Tibial nerve (tissue), 4 donors: ENCODE measurements around the gene SPTA1. TPM values are rescaled to one million over a fixed set of nuclear protein-coding genes. Genes with fewer than 3 reads are reported as not detected.

ENCODE experiments used
- DNase-seq, 2 donors: peaks; one replicate each; pipeline ENCODE4 v3.0.0-alpha.2; 2019; ENCODE audit warnings: low spot score in 2 of 2
- H3K27ac ChIP-seq, 4 donors: fragments of 200-600 bp; sonication (generic) in 3 of 4; one replicate each; pipeline ENCODE4 v1.5.1; 2017 to 2019; ENCODE audit warnings: mild to moderate bottlenecking in 1 of 4
- H3K27me3 ChIP-seq, 2 donors: fragments of 200-600 bp; sonication (generic) in 1 of 2; one replicate each; pipeline versions ENCODE4 v1.5.1 to v1.6.0; 2017 to 2019
- H3K36me3 ChIP-seq, 3 donors: fragments of 200-600 bp; sonication (generic); one replicate each; pipeline ENCODE4 v1.5.1; 2018 to 2019
- H3K4me1 ChIP-seq, 4 donors: fragments of 200-600 bp; sonication (generic) in 3 of 4; one replicate each; pipeline ENCODE4 v1.5.1; 2017 to 2019
- H3K4me3 ChIP-seq, 4 donors: fragments of 200-600 bp; sonication (generic) in 3 of 4; one replicate each; pipeline ENCODE4 v1.5.1; 2017 to 2019; ENCODE audit warnings: mild to moderate bottlenecking in 1 of 4, moderate library complexity in 1 of 4
- H3K9me3 ChIP-seq, 4 donors: fragments of 200-600 bp; sonication (generic) in 3 of 4; one replicate each; pipeline ENCODE4 v1.5.1; 2017 to 2019
- CTCF ChIP-seq, 5 experiments: fragments of 200-600 bp in 3 of 5; fragments of 450-650 bp in 2 of 5; sonication (generic) in 3 of 5; IDR thresholded peaks; one replicate each; pipeline ENCODE4 v1.5.1; 2016 to 2019; ENCODE audit warnings: antibody characterized with exemption in 5 of 5, mild to moderate bottlenecking in 3 of 5, moderate library complexity in 2 of 5
- EP300 ChIP-seq, 2 donors: sonication (generic); formaldehyde crosslinking; IDR thresholded peaks; one replicate each; pipeline ENCODE4 v1.6.1; 2017; ENCODE audit warnings: antibody characterized with exemption in 2 of 2, mild to moderate bottlenecking in 1 of 2
- POLR2A ChIP-seq, 2 donors: fragments of 450-650 bp; IDR thresholded peaks; one replicate each; pipeline ENCODE4 v1.6.1; 2017; ENCODE audit warnings: antibody characterized with exemption in 2 of 2, mild to moderate bottlenecking in 2 of 2, moderate library complexity in 2 of 2
- WGBS, 2 donors: methylation state at CpG; one replicate each; pipeline ENCODE4 v1.1.5; 2018; 5-methylcytosine and 5-hydroxymethylcytosine counted together
- total RNA-seq, 4 donors: library from RNA; depleted of rRNA; stranded (reverse); fragments of >200 nt; gene quantifications; one replicate each; pipeline ENCODE4 v1.1.0, GENCODE V29; 2016

Gene SPTA1
- total RNA-seq, 4 donors from 2014 or later = 0.21 TPM; not detected in 3

DNA sequence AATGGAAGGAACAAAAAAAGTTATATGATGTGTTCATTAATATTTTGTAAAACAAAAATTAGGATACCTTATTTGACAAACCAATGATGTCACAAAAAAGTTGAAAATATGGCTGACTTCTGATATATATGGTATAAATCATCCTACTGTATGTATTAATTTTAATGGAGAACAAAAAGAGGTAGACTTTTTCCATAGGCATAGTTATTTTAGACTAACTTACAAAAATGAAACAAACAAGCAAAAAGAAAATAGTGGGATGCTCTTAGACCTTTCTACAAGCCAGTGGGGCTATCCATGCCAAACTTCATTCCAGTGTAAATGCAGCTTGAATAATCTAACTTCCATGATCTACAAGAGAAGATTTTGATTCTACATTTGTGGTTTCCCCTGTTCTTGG lies 522 bp upstream of the SPTA1 start:
- H3K4me1 ChIP-seq = no peaks in the 10 kb centered on the region
- TF ChIP-seq POLR2A (IDR thresholded peaks at IDR 0.05) (no peak), CTCF (IDR thresholded peaks at IDR 0.05) (no peak), EP300 (IDR thresholded peaks at IDR 0.05) (no peak)
- DNase-seq = no peak
- no peaks in the 10 kb centered on the region for H3K36me3 ChIP-seq
- no peak overlapping the region for H3K27ac ChIP-seq
- no peak overlapping the region for H3K4me3 ChIP-seq
- H3K9me3 ChIP-seq = no peaks in the 10 kb centered on the region
- no peaks in the 10 kb centered on the region for H3K27me3 ChIP-seq

DNA sequence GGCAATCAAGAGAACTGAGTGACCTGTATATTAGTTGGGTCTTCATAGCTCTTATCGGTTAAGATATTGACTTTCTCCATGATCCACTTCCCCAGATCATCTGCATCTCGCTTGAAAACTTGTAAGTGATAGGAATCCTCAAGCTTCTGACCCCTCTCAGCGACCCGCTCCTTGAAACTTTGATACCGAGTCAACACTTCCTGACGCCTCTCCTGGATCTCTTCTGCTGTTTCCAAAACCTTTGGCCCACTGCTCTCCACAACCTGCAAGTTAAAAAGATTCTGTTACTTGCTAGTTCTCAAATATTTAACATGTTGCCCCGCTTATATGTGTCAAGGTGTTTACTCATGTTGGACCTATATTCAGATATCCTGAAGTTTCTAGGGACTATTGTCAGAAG lies 1.4 kb downstream of the SPTA1 start:
- Histone ChIP-seq H3K27me3 (no peaks in the 10 kb centered on the region), H3K9me3 (no peaks in the 10 kb centered on the region), H3K36me3 (no peaks in the 10 kb centered on the region), H3K4me3 (no peak overlapping the region), H3K4me1 (no peaks in the 10 kb centered on the region), H3K27ac (no peak overlapping the region)
- 77 to 79% methylated on average over 7 of the region's 7 CpGs for WGBS, 2 donors
- DNase-seq = no peak
- TF ChIP-seq EP300 (IDR thresholded peaks at IDR 0.05) = no peak
- TF ChIP-seq POLR2A (IDR thresholded peaks at IDR 0.05) = no peak
- TF ChIP-seq CTCF (IDR thresholded peaks at IDR 0.05) = no peak

DNA sequence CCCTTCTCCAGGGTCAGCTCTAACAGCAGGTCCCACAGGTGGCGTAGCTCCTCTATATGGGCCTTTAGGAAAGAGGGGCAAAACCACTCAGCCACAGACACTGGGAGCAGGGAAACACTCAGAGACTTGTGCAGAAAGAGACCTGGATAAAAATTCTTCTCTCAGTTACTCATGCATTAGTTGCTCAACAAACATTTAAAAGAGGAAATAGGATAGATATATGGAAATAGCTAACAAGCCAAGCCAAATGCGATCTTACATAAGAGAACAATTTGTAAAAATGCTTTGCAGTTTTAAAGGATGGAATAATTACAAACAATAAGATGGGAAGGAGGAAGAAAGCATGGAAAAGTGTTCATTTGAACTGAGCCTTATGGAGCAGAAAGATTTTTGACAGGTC lies 4.9 kb downstream of the SPTA1 start:
- H3K4me1 ChIP-seq = no peaks in the 10 kb centered on the region
- H3K36me3 ChIP-seq = no peaks in the 10 kb centered on the region
- no peaks in the 10 kb centered on the region for H3K27me3 ChIP-seq
- 88 to 99% methylated on average over 2 of the region's 2 CpGs for WGBS, 2 donors
- TF ChIP-seq EP300 (IDR thresholded peaks at IDR 0.05) (no peak), POLR2A (IDR thresholded peaks at IDR 0.05) (no peak), CTCF (IDR thresholded peaks at IDR 0.05) (no peak)
- H3K4me3 ChIP-seq = no peak overlapping the region
- H3K27ac ChIP-seq = no peak overlapping the region
- no peaks in the 10 kb centered on the region for H3K9me3 ChIP-seq
- no peak for DNase-seq

DNA sequence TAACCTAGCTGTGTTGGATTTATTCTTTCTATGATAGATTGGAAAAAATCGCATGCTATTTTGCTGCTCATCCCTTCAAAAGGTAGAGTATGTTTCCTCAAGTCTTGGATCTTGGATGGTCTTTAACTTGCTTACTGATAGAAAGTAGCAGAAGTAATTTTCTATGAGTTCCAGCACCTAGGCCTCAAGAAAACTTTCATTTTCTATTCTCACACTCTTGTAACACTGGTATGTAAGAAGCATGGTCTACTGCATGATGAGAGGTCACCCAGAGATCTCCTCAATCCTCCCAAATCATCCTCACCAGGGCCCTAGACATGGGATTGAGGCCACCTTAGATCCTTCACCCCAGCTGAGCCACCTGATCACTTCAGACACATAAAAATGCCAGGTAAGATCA lies 7.2 kb downstream of the SPTA1 start:
- no peaks in the 10 kb centered on the region for H3K4me1 ChIP-seq
- no peaks in the 10 kb centered on the region for H3K36me3 ChIP-seq
- no peak overlapping the region for H3K4me3 ChIP-seq
- no peak overlapping the region for H3K27ac ChIP-seq
- TF ChIP-seq CTCF (IDR thresholded peaks at IDR 0.05) (no peak), POLR2A (IDR thresholded peaks at IDR 0.05) (no peak), EP300 (IDR thresholded peaks at IDR 0.05) (no peak)
- H3K27me3 ChIP-seq = no peaks in the 10 kb centered on the region
- WGBS, 2 donors = 97% methylated on average over 1 of the region's 1 CpG
- no peaks in the 10 kb centered on the region for H3K9me3 ChIP-seq
- DNase-seq = no peak

DNA sequence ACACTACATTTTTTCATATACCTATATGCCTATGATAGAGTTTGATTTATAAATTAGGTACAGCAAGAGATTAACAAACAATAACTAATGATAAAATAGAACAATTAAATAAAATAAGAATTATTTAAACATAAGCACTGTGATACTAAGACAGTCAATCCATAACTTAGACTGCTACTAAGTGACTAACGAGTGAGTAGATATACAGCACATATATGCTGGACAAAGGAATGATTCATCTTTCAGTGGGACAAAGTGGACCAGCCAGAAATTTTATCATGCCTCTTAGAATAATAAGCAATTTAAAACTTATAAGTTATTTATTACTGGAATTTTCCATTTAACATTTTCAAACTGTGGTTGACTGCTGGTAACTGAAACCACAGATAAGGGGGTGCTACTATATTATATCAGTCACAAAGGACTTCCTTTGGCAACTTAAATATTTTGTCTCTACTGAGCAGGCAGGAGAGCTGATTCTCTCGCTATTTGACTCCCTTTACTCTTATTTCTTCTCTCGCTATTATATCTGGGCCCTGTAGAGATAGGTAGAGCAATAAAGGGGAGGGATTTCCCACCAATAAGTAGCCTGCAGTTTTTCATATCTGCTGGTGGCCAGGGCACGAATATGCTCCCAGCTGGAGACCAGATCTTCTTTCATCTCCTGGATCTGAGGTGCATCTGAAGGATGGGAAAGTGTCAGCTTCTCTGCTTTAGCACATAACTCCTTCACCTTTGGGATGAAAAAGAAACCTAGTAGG lies 10.8 kb downstream of the SPTA1 start:
- DNase-seq = no peak
- no peak for TF ChIP-seq EP300 (IDR thresholded peaks at IDR 0.05)
- TF ChIP-seq POLR2A (IDR thresholded peaks at IDR 0.05) = no peak
- no peak for TF ChIP-seq CTCF (IDR thresholded peaks at IDR 0.05)
- Histone ChIP-seq H3K27me3 (no peaks in the 10 kb centered on the region), H3K9me3 (no peaks in the 10 kb centered on the region), H3K4me1 (no peaks in the 10 kb centered on the region), H3K27ac (no peak overlapping the region), H3K4me3 (no peak overlapping the region), H3K36me3 (no peaks in the 10 kb centered on the region)
- 47 to 52% methylated on average over 4 of the region's 4 CpGs for WGBS, 2 donors
